H1 (cell line): ENCODE measurements around the gene DNAJC16. TPM values are rescaled to one million over a fixed set of nuclear protein-coding genes. Genes with fewer than 3 reads are reported as not detected.

Experiments
- CHD2 ChIP-seq: IDR thresholded peaks from 2 replicates; pipeline ENCODE4 v1.6.1; 2012; ENCODE audit warnings: low read length, improper control_type of control experiment
- SAP30 ChIP-seq: fragments of 300-600 bp; sonication (generic); IDR thresholded peaks from 2 replicates; pipeline ENCODE4 v1.7.1; 2012; ENCODE audit warnings: low read length, moderate library complexity, mild to moderate bottlenecking, inconsistent platforms; ENCODE audit not compliant: insufficient read depth, insufficient replicate concordance
- SP4 ChIP-seq: IDR thresholded peaks from 2 replicates; pipeline ENCODE4 v1.6.1; 2012; ENCODE audit warnings: low read length, inconsistent platforms
- polyA plus RNA-seq, 7 experiments: library from polyadenylated mRNA; depleted of rRNA in 3 of 7; stranded (reverse) in 5 of 7; unstranded in 2 of 7; fragments of >200 nt in 5 of 7; fragments of 200-250 nt in 2 of 7; gene quantifications; 1 replicate in 5 of 7; 2 replicates in 1 of 7; 4 replicates in 1 of 7; pipeline versions ENCODE4 v1.2.1 to v1.2.3, GENCODE V29; 2011 to 2013; ENCODE audit warnings: missing spikeins in 2 of 7, mixed read lengths in 2 of 7
- total RNA-seq: library from RNA; stranded (reverse); fragmentation: NEBNext Ultra II Directional; extraction: Animal tissue kit (Norgen Biotek cat#: 25700); gene quantifications from 2 replicates; pipeline ENCODE4 v1.2.1, GENCODE V29; 2021

Gene DNAJC16
- total and polyA plus RNA-seq, 2 of the 8 experiments (the other 6 are each of a cell fraction or from before 2014, with no cell fraction given): 7.9 to 23.3 TPM

GRCh38 chr1:15500184-15501178, 26.2 kb upstream of the DNAJC16 start (continued):
- TF ChIP-seq CHD2 (no peak), SAP30 (no peak), SP4 (no peak)
- TF ChIP-seq, all 59 proteins: peak for 0
